Nephron (organoid): ENCODE measurements around the gene IRF6.

Source experiments
- H3K27ac Mint-ChIP-seq, 3 experiments: 2 replicates each; pipeline ENCODE4 v1.8.0; 2020; ENCODE audit warnings: mixed read lengths in 3 of 3, mild to moderate bottlenecking in 2 of 3, moderate library complexity in 1 of 3
- H3K27me3 Mint-ChIP-seq: 2 replicates; pipeline ENCODE4 v1.8.0; 2021; ENCODE audit warnings: low read depth, mild to moderate bottlenecking, moderate library complexity, mixed read lengths
- H3K36me3 Mint-ChIP-seq: 2 replicates; pipeline ENCODE4 v1.8.0; 2020; ENCODE audit warnings: low read depth, mixed read lengths
- H3K4me1 Mint-ChIP-seq: 2 replicates; pipeline ENCODE4 v1.8.0; 2020; ENCODE audit warnings: mixed read lengths
- H3K4me3 Mint-ChIP-seq, 3 experiments: 2 replicates each; pipeline ENCODE4 v1.8.0; 2020; ENCODE audit warnings: mild to moderate bottlenecking in 3 of 3, mixed read lengths in 3 of 3, moderate library complexity in 2 of 3
- H3K9me3 Mint-ChIP-seq: 2 replicates; pipeline ENCODE4 v1.8.0; 2020; ENCODE audit warnings: mixed read lengths
- TF ChIP-seq, protein P1 (sequence below), 3 experiments: fragments of 200-600 bp; sonication (generic); IDR thresholded peaks; one replicate each; pipeline ENCODE4 v1.5.0; 2021; ENCODE audit warnings: antibody characterized with exemption in 3 of 3; ENCODE audit not compliant: unreplicated experiment in 3 of 3

Gene IRF6

DNA sequence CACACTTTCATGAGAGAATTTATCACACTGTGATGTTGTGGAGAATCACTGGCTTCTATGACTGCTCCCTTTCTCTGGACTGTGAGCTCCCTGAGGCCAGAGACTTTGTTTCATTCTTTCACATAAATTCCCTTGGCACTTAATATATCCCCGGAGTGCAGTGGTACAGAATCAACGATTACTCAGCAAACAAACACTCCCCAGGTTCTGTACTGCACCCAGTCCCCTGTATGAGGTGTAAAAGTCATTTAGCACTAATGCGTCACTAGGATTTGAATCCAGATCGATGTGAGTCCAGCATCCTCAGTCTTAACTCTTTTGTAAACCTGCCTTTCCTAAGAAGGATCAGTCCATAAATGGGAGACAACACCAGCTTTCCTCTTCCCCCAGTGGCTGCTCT is 15.0 kb upstream of the IRF6 start:
- H3K27me3 Mint-ChIP-seq: peaks cover 37% of the 10 kb centered on the region
- no peak overlapping the region for H3K27ac Mint-ChIP-seq
- no peaks in the 10 kb centered on the region for H3K9me3 Mint-ChIP-seq
- no peak overlapping the region for H3K4me3 Mint-ChIP-seq
- H3K36me3 Mint-ChIP-seq: no peaks in the 10 kb centered on the region
- peaks cover 10% of the 10 kb centered on the region for H3K4me1 Mint-ChIP-seq
- TF ChIP-seq, protein P1, sequence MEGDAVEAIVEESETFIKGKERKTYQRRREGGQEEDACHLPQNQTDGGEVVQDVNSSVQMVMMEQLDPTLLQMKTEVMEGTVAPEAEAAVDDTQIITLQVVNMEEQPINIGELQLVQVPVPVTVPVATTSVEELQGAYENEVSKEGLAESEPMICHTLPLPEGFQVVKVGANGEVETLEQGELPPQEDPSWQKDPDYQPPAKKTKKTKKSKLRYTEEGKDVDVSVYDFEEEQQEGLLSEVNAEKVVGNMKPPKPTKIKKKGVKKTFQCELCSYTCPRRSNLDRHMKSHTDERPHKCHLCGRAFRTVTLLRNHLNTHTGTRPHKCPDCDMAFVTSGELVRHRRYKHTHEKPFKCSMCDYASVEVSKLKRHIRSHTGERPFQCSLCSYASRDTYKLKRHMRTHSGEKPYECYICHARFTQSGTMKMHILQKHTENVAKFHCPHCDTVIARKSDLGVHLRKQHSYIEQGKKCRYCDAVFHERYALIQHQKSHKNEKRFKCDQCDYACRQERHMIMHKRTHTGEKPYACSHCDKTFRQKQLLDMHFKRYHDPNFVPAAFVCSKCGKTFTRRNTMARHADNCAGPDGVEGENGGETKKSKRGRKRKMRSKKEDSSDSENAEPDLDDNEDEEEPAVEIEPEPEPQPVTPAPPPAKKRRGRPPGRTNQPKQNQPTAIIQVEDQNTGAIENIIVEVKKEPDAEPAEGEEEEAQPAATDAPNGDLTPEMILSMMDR (IDR thresholded peaks at IDR 0.05; ENCODE audit: unreplicated experiment in 3 of 3): no peak

DNA sequence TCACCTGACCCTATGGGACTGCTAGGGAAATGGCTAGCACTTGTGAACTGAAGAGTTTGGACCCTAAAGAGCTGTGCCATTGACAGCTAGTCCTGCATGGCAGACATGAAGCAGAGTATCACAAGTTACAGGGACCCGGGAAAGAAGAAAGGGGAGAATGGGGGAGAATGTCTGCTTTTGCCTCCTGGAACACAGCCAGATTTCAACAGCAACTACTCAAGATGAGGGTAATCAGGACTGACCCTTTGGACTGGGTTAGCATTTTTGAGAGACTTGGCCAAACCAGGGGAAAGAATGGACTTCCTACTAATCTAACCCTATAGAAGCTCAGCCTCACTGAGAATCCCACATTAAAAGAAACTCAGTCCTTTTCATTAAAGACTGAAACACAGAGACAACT is 13.1 kb upstream of the IRF6 start:
- Mint-ChIP-seq H3K27ac (no peak overlapping the region), H3K4me3 (no peak overlapping the region), H3K36me3 (no peaks in the 10 kb centered on the region), H3K9me3 (no peaks in the 10 kb centered on the region), H3K4me1 (peaks cover 6% of the 10 kb centered on the region), H3K27me3 (peaks cover 37% of the 10 kb centered on the region)
- TF ChIP-seq, protein P1 (IDR thresholded peaks at IDR 0.05; ENCODE audit: unreplicated experiment in 3 of 3): no peak

DNA sequence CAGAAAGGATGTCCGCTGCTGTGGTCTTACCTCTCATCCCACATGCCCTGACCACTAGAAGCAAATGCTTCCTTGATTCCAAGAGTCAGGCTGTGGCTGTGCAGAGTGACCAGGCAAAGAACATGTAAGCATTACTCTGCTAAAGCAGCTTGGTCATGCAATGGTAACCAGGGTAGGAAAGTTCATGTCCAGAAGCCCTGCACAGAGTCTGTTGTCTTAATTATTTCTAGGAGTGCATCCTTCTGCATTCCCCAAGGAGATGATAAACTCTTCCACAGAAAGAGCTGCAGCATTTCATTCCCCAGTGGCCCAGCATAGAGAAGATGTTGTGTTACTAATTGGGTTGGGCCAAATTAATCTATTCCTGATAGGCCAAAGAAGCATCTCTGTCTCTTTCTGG is 11.7 kb upstream of the IRF6 start:
- Mint-ChIP-seq H3K4me1 (no peaks in the 10 kb centered on the region), H3K27ac (no peak overlapping the region), H3K36me3 (no peaks in the 10 kb centered on the region), H3K4me3 (no peak overlapping the region), H3K27me3 (peaks cover 36% of the 10 kb centered on the region), H3K9me3 (no peaks in the 10 kb centered on the region)
- TF ChIP-seq, protein P1 (IDR thresholded peaks at IDR 0.05; ENCODE audit: unreplicated experiment in 3 of 3): no peak

DNA sequence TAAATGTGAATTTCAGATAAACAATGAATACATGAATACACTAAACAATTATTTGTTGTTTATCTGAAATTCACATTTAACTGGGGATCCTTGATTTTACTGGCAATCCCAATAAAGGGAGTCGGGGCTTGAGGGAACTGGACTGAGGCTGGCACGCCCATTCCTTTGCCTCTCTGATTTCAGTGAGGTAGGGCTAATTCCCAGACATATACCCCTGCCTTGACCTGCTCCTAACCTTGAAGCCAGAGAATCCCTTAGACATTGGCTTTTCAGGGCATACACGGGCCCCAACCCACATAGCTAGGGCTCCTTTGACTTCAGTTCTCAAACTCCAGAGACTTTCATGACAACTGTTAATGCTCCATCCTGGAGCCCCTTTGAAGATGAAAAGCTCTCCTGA is 11.0 kb upstream of the IRF6 start:
- Mint-ChIP-seq H3K4me1 (no peaks in the 10 kb centered on the region), H3K36me3 (no peaks in the 10 kb centered on the region), H3K9me3 (no peaks in the 10 kb centered on the region), H3K27ac (no peak overlapping the region), H3K4me3 (no peak overlapping the region), H3K27me3 (peaks cover 37% of the 10 kb centered on the region)
- TF ChIP-seq, protein P1 (IDR thresholded peaks at IDR 0.05; ENCODE audit: unreplicated experiment in 3 of 3): no peak

DNA sequence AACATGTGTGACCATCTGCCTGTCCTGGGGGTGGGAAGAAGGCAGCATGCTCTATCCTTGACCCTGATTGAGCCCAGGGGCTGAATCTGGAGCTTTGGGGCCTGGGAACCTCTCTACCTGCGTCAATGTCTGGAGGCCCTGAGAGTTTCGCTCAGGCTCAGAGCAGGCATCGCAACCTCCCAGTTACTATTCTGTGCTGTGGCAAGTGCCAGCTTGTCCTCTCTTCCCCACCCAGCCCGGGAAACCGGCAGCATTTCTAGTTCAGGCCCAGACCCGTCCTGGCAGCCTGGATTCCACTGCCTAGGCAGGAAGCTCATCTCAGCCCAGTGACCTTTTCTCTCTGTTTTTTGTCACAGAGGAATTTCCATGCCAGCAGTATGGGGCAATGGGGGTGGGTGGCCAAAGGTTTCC is 10.0 kb upstream of the IRF6 start:
- Mint-ChIP-seq H3K9me3 (no peaks in the 10 kb centered on the region), H3K4me1 (no peaks in the 10 kb centered on the region), H3K36me3 (no peaks in the 10 kb centered on the region), H3K4me3 (no peak overlapping the region), H3K27me3 (peaks cover 31% of the 10 kb centered on the region), H3K27ac (no peak overlapping the region)
- TF ChIP-seq, protein P1 (IDR thresholded peaks at IDR 0.05; ENCODE audit: unreplicated experiment in 3 of 3): no peak

DNA sequence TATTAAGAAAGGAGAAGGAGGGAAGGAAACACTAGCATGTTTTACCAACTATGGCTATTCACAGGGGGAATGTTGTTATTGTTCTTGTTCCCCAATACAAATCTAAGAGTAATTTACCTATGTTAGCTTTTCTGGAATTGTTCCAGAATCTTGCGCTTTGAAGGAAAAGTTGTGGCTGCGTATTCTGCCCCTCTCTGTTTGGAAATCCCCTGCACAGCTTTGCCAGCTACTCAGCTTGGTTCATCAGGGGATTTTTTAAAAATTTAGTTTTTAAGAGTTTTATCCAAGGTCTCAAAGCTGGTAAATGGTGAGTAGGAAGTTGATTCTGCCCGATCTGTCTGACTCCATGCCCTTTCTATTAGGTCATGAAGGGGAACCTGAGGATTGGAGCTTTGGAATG is 9.5 kb upstream of the IRF6 start:
- TF ChIP-seq, protein P1 (IDR thresholded peaks at IDR 0.05; ENCODE audit: unreplicated experiment in 3 of 3): no peak
- Mint-ChIP-seq H3K9me3 (no peaks in the 10 kb centered on the region), H3K4me1 (no peaks in the 10 kb centered on the region), H3K27me3 (peaks cover 27% of the 10 kb centered on the region), H3K4me3 (no peak overlapping the region), H3K27ac (no peak overlapping the region), H3K36me3 (no peaks in the 10 kb centered on the region)
